ENCODE data around the gene TOMM40L.
"Not testable (repeated sequence)": the region's sequence is repeated elsewhere in the genome, so short reads cannot be mapped to it uniquely, and the experiment has no call there.

The TOMM40L gene

DNA sequence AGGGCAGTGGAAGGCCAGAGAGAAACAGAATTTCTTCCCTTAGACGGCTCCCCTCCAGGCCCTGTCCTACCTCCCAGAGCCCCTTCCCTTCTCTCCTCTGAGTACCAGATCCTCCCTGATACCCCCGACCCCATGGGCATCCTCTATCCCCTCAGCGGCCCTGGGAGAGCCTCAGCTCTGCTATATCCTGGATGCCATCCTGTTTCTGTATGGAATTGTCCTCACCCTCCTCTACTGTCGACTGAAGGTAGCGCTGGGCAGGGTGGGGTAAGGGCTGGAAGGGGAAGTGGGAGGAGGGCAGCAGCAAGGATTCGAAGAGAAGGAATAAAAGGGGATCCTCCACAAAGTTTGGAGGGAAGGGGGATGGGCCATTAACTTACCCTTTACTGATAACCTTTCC, 8.0 kb upstream of the TOMM40L start:
- no peak for DNase-seq (ENCODE audit: low read depth in 1 of 2, low spot score in 1 of 2)
- TF ChIP-seq JUND (IDR thresholded peaks at IDR 0.05; ENCODE audit: low read depth), result no peak
- in situ Hi-C loops (cut with HindIII; ENCODE audit: low pct_unique_long_range_greater_than_20kb, low sequenced_read_pairs), result no loop called here

DNA sequence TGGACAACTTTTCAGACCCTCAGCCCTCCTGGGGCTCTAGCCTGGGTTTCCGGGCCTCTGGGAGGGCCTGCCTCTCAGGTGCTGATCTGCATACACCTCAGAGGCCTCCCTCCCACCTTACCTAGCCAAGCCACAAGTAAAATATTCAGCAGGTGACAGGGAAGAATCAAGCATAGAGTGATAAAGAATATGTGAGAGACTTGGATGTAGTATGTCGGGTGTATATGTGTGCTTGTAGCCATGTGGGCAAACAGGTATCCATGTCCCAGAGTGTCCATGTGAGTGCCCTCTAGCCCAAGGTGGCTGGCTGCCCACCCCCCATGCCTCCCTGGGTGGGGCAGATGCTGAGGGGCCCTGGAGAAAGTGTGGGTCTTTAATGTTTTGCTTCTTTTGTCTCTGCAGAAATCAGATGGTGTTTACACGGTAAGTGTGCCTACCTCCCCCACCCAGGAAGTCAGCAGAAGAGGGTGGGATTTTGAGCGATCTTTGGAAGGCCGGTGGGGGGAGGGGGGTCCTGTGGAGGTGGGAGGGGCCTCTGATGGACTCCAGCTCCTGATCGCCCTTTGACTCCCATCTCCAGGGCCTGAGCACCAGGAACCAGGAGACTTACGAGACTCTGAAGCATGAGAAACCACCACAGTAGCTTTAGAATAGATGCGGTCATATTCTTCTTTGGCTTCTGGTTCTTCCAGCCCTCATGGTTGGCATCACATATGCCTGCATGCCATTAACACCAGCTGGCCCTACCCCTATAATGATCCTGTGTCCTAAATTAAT, 7.4 kb upstream of the TOMM40L start:
- DNase-seq (ENCODE audit: low read depth in 1 of 2, low spot score in 1 of 2), result no peak
- in situ Hi-C loops (cut with HindIII; ENCODE audit: low pct_unique_long_range_greater_than_20kb, low sequenced_read_pairs), result no loop called here
- no peak for TF ChIP-seq JUND (IDR thresholded peaks at IDR 0.05; ENCODE audit: low read depth)

DNA sequence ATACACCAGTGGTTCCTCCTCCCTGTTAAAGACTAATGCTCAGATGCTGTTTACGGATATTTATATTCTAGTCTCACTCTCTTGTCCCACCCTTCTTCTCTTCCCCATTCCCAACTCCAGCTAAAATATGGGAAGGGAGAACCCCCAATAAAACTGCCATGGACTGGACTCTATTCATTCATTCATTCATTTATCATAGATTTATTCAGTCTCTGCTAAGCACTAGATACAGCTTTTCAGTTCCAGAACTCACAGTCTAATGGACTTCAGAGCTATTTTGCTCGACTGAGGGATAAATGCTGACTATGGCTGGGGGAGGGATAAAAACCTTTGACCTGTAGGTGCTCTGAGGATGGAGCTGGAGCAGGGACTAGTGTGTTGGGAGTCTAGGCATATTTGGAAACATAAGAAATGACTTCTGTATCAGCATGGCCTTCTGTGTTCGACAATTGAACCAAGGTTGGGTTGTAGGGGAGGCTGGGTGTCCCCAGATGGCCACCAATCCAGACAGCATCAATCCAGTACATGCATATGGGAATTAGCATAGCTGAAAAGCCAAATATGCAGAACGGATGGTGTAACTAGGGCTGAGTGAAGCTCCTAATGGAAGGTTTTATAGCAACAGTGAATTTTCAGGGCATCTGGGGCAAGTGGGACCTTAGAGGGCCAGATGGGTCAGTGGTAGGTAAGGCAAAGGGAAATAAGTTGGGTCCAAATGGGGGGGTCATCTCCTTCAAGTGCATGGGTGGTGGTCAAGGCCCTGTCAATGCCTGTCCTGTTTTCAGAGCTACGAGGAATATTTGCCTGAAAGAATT, 6.6 kb upstream of the TOMM40L start:
- no peak for DNase-seq (ENCODE audit: low read depth in 1 of 2, low spot score in 1 of 2)
- in situ Hi-C loops (cut with HindIII; ENCODE audit: low pct_unique_long_range_greater_than_20kb, low sequenced_read_pairs), result no loop called here
- TF ChIP-seq JUND (IDR thresholded peaks at IDR 0.05; ENCODE audit: low read depth), result no peak

DNA sequence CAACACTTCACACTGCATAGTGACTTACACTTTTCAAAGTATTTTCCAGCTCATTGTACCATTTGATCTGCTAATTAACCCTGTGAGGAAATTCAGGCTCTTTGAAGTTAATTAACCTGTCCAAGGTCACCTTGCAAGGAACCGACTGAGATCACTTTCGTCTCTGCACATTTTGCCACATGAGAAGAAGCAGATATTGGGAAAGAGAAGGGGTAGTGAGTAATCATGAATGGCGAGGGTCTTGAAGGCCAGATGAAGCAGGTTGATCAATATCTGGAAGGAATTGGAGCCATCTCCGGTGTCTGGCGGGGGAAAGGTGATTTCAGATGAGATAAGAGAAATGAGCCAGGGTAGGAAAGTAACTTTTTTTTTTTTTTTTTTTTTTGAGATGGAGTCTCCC, 5.9 kb upstream of the TOMM40L start:
- no peak for TF ChIP-seq JUND (IDR thresholded peaks at IDR 0.05; ENCODE audit: low read depth)
- DNase-seq (ENCODE audit: low read depth in 1 of 2, low spot score in 1 of 2), result no peak
- in situ Hi-C loops (cut with HindIII; ENCODE audit: low pct_unique_long_range_greater_than_20kb, low sequenced_read_pairs), result no loop called here

DNA sequence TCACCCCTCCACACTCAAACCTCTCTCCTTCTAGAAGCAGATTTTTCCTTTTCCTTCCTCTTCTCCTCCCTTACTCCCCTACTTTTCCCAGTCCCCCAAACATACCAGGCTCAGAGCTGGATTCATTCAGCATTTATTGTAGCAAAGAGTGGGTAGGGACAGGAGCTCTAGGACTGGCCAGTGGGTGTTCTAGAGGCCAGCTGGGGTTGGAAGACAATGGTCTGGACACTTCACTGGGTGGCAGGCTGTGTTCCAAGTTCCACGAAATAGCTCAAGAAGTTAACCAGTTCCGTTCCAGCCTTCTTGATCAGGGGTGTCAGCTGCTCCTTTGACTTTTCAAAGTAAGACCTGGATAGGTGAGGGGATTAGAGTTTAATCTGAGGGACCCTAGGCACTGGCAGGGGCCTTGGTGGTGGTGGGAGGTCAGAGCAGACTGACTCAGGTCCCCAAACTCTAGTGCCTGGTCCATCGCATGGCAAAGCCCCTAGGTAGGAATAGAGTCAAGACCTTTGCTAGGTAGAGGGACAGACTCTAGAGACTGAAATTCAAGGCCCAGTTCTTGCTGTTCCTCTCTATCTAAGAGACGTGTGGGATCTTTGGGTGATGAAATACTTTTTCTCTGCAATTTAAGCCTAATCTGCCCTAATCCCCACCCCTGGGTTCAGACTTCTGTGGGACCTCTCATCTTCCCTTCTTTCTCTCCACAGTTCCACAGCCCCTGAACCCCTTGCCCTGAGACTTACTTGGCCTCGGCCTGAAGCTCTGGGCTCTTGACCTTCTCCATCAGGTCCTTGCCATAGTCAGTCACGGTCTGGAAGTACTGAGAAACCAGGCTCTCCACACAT, 3.5 kb upstream of the TOMM40L start:
- no peak for TF ChIP-seq JUND (IDR thresholded peaks at IDR 0.05; ENCODE audit: low read depth)
- DNase-seq (ENCODE audit: low read depth in 1 of 2, low spot score in 1 of 2), result no peak
- in situ Hi-C loops (cut with HindIII; ENCODE audit: low pct_unique_long_range_greater_than_20kb, low sequenced_read_pairs), result no loop called here

DNA sequence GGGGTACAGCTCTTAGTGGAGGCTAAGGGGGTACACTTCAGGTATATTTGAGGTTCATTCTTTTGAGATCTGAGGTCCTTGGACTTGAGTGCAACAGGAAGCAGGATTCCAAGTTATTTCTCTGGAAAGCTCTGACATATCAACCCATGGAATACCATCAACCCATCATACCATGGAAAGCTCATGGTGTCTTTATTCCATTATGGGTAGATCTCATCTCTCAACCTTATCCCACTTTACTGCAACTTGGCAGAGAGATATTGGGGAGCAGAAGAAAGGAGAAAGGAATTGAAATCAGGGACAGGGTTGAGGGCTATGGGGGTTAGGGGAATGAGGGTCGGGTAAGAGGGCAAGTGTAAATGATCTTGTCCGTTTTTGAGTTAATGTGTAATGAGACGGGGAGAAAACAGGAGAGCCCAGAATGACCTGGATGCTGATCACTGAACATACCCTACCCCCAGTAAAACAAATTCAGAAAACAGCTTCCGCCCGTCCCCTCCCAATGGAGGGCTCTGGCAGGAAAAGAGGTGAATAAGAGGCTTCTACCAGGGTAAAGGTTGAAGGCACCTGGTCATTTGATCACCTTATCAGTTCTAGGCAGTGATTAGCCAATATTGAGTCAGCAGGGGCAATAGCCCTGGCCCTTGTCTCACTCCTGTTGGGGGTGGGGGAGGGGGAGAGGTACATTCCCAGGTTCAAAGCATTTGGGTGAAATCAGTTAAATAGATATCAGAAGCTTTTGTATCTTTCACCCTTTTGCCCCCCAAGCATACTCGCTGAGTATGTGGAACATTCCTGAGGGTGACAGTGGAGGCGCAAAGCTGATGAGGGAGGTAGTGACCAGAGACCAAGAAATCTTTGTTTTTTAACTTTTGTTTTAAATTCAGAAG, 1.8 kb upstream of the TOMM40L start:
- in situ Hi-C loops (cut with HindIII; ENCODE audit: low pct_unique_long_range_greater_than_20kb, low sequenced_read_pairs), result no loop called here
- no peak for DNase-seq (ENCODE audit: low read depth in 1 of 2, low spot score in 1 of 2)
- TF ChIP-seq JUND (IDR thresholded peaks at IDR 0.05; ENCODE audit: low read depth), result no peak

DNA sequence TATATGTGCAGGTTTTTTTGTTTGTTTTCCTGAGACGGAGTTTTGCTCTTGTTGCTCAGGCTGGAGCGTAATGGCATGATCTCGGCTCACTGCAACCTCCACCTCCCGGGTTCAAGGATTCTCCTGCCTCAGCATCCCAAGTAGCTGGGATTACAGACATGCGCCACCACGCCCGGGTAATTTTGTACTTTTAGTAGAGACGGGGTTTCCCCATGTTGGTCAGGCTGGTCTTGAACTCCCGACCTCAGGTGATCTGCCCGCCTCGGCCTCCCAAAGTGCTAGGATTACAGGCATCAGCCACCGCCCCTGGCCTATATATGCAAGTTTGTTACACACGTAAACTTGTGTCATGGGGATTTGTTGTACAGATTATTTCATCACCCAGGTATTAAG, 1.2 kb upstream of the TOMM40L start:
- in situ Hi-C loops (cut with HindIII; ENCODE audit: low pct_unique_long_range_greater_than_20kb, low sequenced_read_pairs); DNase-seq (ENCODE audit: low read depth in 1 of 2, low spot score in 1 of 2): not testable (repeated sequence)

DNA sequence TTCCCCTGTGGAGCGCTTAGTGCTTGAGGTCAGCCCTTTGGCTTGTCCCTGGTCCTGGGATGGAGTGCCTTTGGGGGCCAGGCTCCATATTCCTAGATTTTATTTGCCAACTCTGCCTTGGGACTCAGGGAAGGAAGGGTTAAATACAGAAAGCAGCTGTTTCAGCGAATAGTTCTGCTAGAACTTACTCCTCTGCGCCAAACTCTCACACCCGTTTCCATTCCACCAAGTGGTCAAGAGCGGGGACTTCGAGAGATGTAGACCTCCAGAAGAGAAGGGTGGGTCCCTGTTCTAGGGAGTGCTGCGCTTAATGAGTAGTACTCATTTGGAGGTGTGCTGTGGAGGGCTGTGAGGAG, 704 bp upstream of the TOMM40L start:
- no peak for DNase-seq (ENCODE audit: low read depth in 1 of 2, low spot score in 1 of 2)
- TF ChIP-seq JUND (IDR thresholded peaks at IDR 0.05; ENCODE audit: low read depth), result no peak
- in situ Hi-C loops (cut with HindIII; ENCODE audit: low pct_unique_long_range_greater_than_20kb, low sequenced_read_pairs), result no loop called here

DNA sequence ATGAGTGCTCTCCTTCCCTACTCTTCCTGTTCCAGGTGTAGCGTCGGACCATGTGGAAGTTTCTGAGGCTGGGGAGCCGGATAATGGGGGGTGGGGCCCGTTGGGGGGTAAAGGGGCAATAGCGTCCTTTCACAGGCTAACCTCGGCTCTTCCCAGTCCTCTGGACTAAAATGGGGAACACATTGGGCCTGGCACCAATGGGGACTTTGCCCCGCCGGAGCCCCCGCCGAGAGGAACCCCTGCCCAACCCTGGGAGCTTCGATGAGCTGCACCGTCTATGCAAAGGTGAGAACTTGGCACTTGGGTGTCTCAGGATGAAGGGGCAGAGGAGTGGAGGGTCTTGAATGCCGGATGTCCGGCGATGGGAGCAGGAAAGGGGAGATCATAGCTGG, 456 bp downstream of the TOMM40L start:
- DNase-seq (ENCODE audit: low read depth in 1 of 2, low spot score in 1 of 2), result no peak
- in situ Hi-C loops (cut with HindIII; ENCODE audit: low pct_unique_long_range_greater_than_20kb, low sequenced_read_pairs), result no loop called here
- TF ChIP-seq JUND (IDR thresholded peaks at IDR 0.05; ENCODE audit: low read depth), result no peak

DNA sequence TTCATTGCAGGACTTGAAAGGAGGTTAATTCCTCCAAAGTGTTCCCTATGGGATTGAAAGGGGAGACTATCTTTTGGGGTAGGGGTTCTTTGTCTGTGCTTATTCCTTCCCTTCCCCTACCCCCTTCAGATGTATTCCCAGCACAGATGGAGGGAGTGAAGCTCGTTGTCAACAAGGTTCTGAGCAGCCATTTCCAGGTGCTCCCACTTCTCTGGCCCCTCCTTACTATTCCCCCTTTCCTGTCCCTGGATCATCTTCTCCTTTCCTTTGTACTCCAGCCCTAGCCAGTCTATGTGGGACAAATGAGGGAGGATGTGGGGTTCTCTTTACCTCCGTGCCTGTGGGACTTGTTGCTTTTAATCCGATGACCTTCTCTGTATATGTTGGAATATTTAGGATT, 899 bp downstream of the TOMM40L start:
- DNase-seq (ENCODE audit: low read depth in 1 of 2, low spot score in 1 of 2), result no peak
- no peak for TF ChIP-seq JUND (IDR thresholded peaks at IDR 0.05; ENCODE audit: low read depth)
- in situ Hi-C loops (cut with HindIII; ENCODE audit: low pct_unique_long_range_greater_than_20kb, low sequenced_read_pairs), result no loop called here

DNA sequence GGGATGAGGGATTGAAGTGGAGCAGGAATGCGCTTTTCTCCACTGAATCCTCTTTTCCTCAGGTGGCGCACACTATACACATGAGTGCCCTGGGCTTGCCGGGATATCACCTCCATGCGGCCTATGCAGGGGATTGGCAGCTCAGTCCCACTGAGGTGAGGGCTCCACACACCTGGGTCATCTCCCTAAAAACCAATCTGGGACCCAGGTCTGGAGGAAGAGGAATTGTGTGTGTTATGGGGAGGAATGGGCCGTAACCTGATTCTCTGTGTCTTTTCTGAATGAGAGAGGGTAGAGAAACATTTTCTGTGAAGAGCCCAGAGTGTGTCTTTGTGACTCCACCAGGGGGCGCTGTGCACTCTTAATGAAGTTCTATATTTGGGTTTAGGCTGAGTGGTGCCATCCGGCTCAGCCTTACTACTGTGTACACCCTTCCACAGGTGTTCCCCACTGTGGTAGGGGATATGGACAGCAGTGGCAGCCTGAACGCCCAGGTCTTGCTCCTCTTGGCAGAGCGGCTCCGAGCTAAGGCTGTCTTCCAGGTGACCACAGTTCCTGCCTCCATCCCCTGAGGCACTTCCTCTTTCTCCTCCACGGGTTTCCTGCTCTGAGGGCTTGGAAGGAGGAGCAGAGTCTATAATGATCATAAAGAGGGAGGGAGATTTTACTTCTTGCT, 1.5 kb downstream of the TOMM40L start:
- in situ Hi-C loops (cut with HindIII; ENCODE audit: low pct_unique_long_range_greater_than_20kb, low sequenced_read_pairs), result no loop called here
- no peak for TF ChIP-seq JUND (IDR thresholded peaks at IDR 0.05; ENCODE audit: low read depth)
- DNase-seq (ENCODE audit: low read depth in 1 of 2, low spot score in 1 of 2), result peak; percentile 71 to 91

All from T47D (cell line).